ENCODE data around the gene EEF1AKMT1.

DNA sequence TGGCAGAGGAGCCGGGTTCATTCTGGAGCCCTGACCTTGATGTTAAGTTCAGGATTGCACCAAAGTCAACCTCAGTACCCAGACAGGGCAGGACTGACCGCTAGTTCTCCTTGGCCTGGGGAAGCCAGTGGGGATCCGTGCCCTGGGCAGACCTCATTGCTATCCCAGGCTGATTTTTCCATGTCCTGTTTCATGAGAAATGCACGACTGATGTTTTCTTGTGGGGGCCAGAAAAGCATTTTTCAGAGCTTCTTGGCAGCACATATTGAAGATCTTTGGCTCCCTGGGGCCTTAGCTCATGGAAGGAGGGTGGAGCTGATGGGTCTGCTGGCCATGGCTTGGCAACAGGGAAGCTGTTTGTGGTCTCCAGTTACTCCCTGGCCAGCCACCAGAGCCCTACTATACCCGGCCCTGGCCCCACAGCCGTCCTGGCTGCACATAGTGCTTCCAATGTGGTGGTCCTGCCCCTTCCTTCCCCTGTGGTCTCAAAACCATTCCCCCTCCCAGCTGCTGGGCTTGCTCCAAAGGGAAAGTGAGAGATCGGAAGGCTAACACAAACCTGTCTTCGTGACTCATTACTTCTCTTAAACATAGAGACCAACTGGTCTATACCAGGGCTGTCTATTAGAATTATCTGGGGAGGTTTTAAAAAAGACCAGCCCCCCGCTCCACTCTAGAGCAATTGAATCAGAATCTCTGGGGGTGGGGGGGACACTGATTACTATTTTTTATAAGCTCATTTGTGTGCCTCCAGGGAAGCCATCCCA is 59.0 kb downstream of the EEF1AKMT1 start:
- TF ChIP-seq, protein P1, sequence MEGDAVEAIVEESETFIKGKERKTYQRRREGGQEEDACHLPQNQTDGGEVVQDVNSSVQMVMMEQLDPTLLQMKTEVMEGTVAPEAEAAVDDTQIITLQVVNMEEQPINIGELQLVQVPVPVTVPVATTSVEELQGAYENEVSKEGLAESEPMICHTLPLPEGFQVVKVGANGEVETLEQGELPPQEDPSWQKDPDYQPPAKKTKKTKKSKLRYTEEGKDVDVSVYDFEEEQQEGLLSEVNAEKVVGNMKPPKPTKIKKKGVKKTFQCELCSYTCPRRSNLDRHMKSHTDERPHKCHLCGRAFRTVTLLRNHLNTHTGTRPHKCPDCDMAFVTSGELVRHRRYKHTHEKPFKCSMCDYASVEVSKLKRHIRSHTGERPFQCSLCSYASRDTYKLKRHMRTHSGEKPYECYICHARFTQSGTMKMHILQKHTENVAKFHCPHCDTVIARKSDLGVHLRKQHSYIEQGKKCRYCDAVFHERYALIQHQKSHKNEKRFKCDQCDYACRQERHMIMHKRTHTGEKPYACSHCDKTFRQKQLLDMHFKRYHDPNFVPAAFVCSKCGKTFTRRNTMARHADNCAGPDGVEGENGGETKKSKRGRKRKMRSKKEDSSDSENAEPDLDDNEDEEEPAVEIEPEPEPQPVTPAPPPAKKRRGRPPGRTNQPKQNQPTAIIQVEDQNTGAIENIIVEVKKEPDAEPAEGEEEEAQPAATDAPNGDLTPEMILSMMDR (IDR thresholded peaks at IDR 0.05), result no peak
- TF ChIP-seq POLR2A (IDR thresholded peaks at IDR 0.05), result no peak

Data from sigmoid colon (tissue), 3 donors.